ENCODE data around the gene SYNE1. TPM values are rescaled to one million over a fixed set of nuclear protein-coding genes. Genes with fewer than 3 reads are reported as not detected.

SYNE1 gene
- total and polyA plus RNA-seq, 10 of the 15 experiments (the other 5 are each of a cell fraction or from before 2014, with no cell fraction given) = 2.3 to 28.7 (median 14.1) TPM

DNA sequence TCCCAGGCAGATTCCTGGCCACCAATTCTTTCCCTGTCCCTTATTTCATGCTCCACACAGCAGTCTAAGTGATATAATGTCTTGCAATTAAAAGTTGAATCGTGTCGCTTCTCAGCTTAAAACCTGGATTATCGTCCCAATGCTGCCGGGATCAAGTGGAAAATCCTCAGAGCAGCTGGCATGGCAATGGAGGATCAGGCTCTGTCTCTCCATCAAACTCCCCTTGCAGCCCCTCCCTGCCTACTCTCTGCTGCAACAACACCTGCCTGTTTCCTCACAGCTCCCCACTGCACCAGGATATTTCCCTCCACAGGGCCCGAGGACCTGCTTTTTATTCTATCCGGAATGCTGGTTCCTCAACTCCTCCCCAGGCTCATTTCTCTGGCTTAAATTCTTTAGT is 277.1 kb downstream of the SYNE1 start:
- SMC1A ChIA-PET (ENCODE audit: uncharacterized antibody, unreplicated experiment) = interaction anchor here (1.6 kb wide), 1 partner anchor 14 kb away, joined by 4 read pairs; no protein-coding TSS in a partner anchor
- no peak for FAIRE-seq

More for the DNA sequence above, 277.1 kb downstream of the SYNE1 start:
- Histone ChIP-seq H3K9ac (ENCODE audit: control insufficient read depth, insufficient read depth, low read length) (no peak overlapping the region), H3K27ac (ENCODE audit: control insufficient read depth, insufficient read depth) (no peak overlapping the region), H3K36me3 (ENCODE audit: control insufficient read depth in 2 of 2, insufficient read depth in 2 of 2, low read length in 1 of 2) (no peaks in the 10 kb centered on the region), H3K9me3 (replicated peaks; ENCODE audit: control insufficient read depth, insufficient read depth, low read length) (no peaks in the 10 kb centered on the region), H3K4me2 (ENCODE audit: control insufficient read depth, insufficient read depth) (no peak overlapping the region), H3K4me1 (ENCODE audit: control insufficient read depth, insufficient read depth, low read length) (no peaks in the 10 kb centered on the region), H4K20me1 (ENCODE audit: control insufficient read depth, insufficient read depth) (0 out of 2 replicates have a peak, but pooled peaks cover 2% of the 10 kb centered on the region), H3K79me2 (ENCODE audit: control insufficient read depth, insufficient read depth, low read length) (no peaks in the 10 kb centered on the region), H2AFZ (ENCODE audit: control insufficient read depth, low read depth, low read length) (no peak overlapping the region), H3K27me3 (replicated peaks in 1 of 2; ENCODE audit: control insufficient read depth in 2 of 2, insufficient read depth in 2 of 2, low read length in 1 of 2) (no peaks in the 10 kb centered on the region; a peak in 1 of 4 replicates), H3K4me3 (no peak overlapping the region)
- RAD21 ChIA-PET (ENCODE audit: unreplicated experiment) = no interaction called here
- POLR2A ChIA-PET = no interaction called here
- CTCF ChIA-PET = no interaction called here
- DNase-seq (ENCODE audit: low read depth, low spot score) (no peak), ATAC-seq (no peak)
- no peak for TF ChIP-seq TCF12 (IDR thresholded peaks at IDR 0.05; ENCODE audit: low read depth, low read length)
- no peak for TF ChIP-seq SREBF1 (IDR thresholded peaks at IDR 0.05; ENCODE audit: low read length)
- TF ChIP-seq FOXK2 (IDR thresholded peaks at IDR 0.05) = no peak
- no peak for TF ChIP-seq ZBTB11 (CRISPR knock-in tag; IDR thresholded peaks at IDR 0.05)
- no peak for TF ChIP-seq BCL3 (IDR thresholded peaks at IDR 0.05; ENCODE audit: borderline replicate concordance, insufficient read depth, low read depth, low read length, poor library complexity, severe bottlenecking)
- no peak for TF ChIP-seq CHD2 (IDR thresholded peaks at IDR 0.05; ENCODE audit: borderline replicate concordance, low read depth, low read length)
- TF ChIP-seq BACH1 (IDR thresholded peaks at IDR 0.05; ENCODE audit: borderline replicate concordance) = no peak
- no peak for TF ChIP-seq CBX5 (IDR thresholded peaks at IDR 0.05; ENCODE audit: low read depth)
- no peak for TF ChIP-seq SMAD1 (IDR thresholded peaks at IDR 0.05; ENCODE audit: low read depth, partially characterized antibody)
- no peak for TF ChIP-seq KAT2A (conservative IDR thresholded peaks at IDR 0.05; ENCODE audit: control insufficient read depth, low read depth, low read length)
- no peak for TF ChIP-seq MTA2 (IDR thresholded peaks at IDR 0.05; ENCODE audit: low read depth)
- no peak for TF ChIP-seq IRF3 (IDR thresholded peaks at IDR 0.05)
- TF ChIP-seq MEF2B (IDR thresholded peaks at IDR 0.05; ENCODE audit: partially characterized antibody, poor library complexity, severe bottlenecking) = no peak
- BruUV-seq (replicated peaks) = no TSS peak
- WGBS (ENCODE audit: insufficient coverage, insufficient replicate concordance, low lambda C conversion rate, missing lambda C conversion rate) = 21% methylated on average over 6 of the region's 6 CpGs
- in situ Hi-C loops (cut with MboI) = no loop called here
- intact Hi-C loops (cut with micrococcal nuclease; ENCODE audit: unreplicated experiment) = no loop called here
